Hepatocyte (in vitro differentiated cells): ENCODE results near the gene PRKG1.

Source experiments
- EZH2 ChIP-seq: fragments of 200-600 bp; sonication (generic); IDR thresholded peaks from 2 replicates; pipeline ENCODE4 v1.6.1; 2016; ENCODE audit warnings: antibody characterized with exemption, mild to moderate bottlenecking, borderline replicate concordance
- EZH2phosphoT487 ChIP-seq: fragments of 200-600 bp; sonication (generic); IDR thresholded peaks from one replicate; pipeline ENCODE4 v1.6.1; 2018; ENCODE audit warnings: antibody characterized with exemption, mild to moderate bottlenecking, low read depth, moderate library complexity; ENCODE audit not compliant: unreplicated experiment, severe bottlenecking
- TF ChIP-seq, protein P1 (sequence below): fragments of 200-600 bp; sonication (generic); IDR thresholded peaks from 2 replicates; pipeline ENCODE4 v1.5.1; 2016; ENCODE audit warnings: antibody characterized with exemption, mild to moderate bottlenecking; ENCODE audit not compliant: poor library complexity

DNA sequence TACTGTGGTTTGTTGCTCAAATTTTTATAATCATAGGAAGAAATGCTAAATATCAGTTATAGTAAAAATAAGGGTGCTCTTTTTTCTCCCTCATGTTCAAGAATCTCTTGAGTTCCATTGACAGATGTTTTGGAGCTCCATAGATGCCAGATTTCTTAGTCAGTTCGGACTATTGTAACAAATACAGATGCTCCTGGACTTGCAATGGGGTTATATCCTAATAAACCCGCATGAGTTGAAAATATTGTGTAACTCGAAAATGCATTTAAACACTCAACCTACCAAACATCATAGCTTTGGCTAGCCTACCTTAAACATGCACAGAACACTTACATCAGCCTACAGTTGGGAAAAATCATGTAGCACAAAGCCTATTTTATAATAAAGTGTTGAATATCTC is 725.8 kb downstream of the PRKG1 start:
- TF ChIP-seq, protein P1, sequence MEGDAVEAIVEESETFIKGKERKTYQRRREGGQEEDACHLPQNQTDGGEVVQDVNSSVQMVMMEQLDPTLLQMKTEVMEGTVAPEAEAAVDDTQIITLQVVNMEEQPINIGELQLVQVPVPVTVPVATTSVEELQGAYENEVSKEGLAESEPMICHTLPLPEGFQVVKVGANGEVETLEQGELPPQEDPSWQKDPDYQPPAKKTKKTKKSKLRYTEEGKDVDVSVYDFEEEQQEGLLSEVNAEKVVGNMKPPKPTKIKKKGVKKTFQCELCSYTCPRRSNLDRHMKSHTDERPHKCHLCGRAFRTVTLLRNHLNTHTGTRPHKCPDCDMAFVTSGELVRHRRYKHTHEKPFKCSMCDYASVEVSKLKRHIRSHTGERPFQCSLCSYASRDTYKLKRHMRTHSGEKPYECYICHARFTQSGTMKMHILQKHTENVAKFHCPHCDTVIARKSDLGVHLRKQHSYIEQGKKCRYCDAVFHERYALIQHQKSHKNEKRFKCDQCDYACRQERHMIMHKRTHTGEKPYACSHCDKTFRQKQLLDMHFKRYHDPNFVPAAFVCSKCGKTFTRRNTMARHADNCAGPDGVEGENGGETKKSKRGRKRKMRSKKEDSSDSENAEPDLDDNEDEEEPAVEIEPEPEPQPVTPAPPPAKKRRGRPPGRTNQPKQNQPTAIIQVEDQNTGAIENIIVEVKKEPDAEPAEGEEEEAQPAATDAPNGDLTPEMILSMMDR: no peak
- TF ChIP-seq EZH2: no peak
- no peak for TF ChIP-seq EZH2phosphoT487
